Stimulated activated CD8-positive, alpha-beta memory T cell treated with anti-CD3 and anti-CD28 coated beads, Interleukin-4, amount 100 ng/mL, for 4 hours (primary cell): ENCODE measurements around the gene RHCG.

ENCODE experiments used
- DNase-seq, 2 donors: peaks; one replicate each; pipeline ENCODE4 v3.0.0-alpha.2; 2020; ENCODE audit warnings: low read depth in 2 of 2, low spot score in 1 of 2

The RHCG gene

DNA sequence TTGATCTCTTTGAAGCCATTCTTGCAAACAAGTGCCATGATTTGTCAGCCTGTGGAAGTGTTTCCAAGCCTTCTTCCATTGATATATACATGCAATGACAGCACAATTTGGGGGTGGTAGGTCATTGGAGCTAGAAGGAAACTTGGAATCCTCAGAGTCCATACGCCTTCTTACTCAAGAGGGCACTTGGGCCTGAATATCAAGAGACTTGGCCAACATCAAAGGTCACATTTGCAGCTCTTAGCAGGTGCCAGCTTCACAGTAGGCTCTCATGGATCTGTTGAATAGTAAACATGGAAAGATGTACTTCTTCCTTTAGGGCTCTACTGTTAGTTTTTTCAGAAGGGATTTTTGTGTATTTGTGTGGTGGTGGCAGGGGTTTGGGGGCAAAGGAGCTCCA, 50.9 kb downstream of the RHCG start:
- no peak for DNase-seq

DNA sequence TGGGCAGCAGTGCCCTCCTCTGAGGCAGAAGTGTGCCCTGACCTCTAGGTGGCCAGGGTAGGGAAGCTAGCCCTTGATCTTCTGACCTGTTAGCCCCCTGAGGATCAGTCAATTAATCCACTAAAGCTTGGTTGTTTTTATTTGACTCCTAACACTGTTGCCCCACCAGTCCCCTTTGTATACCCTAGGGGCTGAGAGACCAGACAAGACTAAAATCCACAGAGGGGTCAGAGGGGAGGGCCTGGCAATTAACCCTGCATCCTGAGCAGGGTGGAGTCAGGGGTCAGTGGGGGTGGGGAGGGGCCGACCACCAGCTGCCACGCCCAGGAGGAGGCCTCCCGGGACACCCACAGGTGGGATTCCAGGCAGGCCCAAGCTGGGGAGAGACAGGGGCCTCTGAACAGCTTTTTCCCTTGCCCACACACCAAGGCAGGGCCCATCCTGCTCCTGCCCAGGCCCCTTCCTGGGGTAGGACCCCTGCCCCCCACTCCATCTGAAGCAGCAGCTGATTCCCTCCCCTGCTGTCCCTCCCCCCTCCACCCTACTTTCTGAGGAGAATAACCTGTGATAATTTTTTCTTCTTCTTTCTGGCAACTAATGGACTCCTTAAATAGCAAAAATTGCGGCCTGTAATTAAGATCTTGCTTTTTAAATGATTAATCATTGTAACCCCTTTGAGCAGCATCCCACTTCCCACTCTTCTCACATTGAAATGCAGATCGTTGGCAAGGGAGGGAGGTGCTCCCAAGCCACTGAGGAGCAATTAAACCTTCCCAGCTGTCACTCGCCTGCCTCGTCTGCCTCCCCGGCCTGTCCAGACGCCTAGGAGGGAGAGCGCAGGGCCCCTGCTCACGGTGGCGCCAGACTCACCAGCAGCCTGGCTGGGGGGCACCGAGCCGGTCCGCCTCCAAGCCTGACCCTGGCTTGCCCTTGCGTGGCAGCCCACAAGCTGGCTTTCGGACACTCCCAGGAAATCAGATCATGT, 51.9 kb downstream of the RHCG start:
- no peak for DNase-seq

DNA sequence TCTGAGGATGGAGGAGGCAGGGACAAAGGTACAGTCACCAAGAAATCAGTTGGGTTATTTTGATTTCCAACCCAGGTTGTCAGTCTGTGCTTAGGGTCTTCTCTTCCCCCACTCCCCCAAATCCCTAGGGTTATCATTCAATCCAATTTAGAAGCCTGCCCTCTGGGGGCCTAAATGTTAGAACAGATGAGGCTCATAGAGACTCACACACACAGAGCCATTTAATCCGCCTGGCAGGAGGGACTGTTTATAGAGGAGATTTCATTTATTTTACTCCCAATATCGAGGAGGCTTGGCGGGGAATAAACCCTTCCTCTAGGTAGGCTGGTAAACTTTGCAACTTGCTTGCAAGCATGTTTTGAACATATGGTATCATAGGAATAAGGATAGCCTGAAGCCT, 52.8 kb downstream of the RHCG start:
- DNase-seq, result no peak

DNA sequence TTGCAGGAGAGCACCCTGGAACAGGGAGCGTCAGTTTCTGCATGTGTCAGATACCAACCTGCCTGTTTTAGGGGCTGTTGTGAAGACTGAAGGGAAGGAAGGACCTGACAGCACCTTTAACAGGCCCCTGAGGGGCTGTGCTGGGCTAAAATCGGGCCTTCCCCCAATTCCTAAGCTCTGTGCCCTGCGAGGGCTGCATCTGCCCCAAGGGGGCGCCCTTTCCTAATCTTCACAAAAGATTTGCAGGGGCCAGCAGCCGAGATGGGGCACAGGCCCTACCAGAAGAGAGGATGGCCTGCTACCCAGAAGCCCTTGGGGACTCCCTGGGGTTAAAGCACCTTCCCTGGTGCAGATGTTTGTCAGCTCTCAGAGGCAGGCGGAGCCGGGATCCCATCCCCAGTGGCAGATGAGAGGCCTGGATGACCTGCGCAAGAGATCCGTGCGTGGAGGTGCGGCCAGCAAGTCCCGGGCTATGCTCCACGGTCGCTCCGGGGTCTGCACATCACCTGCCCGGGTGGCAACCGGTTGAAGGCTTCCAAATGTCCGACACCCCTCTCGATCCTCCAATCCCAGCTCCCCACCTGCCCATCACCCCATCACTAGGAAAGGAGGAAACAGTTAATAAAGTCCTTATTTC, 53.6 kb downstream of the RHCG start:
- no peak for DNase-seq

DNA sequence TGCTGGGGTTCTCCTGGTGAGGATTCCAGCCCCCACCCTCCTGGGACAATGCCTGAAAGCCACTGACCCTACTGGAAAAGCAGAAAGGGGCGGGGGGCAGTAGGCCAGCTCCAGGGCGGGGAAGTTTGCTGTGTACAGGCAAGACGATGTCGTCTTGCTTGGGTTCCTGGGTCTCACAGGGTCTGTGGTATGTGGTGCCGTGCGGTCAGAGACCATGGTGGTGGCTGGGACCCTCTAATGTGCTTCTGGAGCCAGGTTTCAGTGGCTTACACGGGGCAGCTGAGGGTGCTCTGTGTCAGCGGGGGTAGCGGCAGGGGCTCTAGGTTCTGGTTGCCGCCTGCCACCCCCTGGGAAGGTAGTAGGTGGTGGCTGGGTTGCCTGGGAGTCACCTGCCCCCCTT, 54.2 kb downstream of the RHCG start:
- no peak for DNase-seq

DNA sequence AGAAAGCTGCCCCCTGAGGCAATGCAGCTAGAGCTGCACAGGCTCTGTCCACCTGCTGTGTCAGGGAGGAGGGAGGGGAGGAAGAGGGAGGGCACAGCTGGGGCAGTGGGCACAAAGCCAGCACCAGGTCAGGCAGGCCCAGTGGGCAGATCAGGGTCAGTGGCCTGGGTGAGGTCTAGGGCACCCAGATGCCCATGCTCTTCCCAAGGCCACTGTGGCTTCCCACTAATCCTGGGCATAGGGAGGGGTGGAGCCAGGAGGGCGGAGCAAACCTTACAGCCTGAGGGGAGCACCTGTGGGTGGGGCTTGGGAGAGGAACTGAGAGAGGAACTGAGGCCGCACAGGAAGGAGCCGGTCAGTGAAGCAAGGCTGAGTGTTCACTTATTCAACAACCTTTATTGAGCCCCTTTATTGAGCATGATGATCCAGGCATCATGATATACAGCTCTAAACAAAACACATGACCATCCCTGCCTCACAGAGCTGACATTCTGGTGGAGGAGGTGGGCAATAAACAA, 55.0 kb downstream of the RHCG start:
- no peak for DNase-seq

DNA sequence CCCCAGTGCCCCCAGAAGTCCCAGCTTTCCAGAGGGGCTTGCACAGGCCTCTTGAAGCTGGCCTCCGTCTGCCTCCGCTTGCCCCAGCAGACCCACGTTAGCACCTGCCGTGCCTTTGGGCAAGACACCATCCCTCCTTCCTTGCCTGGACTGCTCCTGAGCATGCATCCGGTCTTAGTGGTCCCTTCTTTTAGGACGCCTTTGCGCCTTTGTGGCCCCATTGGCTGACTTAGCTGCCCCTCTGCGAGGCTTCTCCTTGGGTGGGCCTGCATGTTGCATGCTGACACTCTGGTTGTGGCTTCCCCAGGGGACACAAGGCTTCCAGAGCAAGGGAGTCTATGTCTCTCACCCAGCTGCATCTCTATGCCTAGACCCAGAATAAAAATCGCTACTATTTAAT, 56.6 kb downstream of the RHCG start:
- no peak for DNase-seq

DNA sequence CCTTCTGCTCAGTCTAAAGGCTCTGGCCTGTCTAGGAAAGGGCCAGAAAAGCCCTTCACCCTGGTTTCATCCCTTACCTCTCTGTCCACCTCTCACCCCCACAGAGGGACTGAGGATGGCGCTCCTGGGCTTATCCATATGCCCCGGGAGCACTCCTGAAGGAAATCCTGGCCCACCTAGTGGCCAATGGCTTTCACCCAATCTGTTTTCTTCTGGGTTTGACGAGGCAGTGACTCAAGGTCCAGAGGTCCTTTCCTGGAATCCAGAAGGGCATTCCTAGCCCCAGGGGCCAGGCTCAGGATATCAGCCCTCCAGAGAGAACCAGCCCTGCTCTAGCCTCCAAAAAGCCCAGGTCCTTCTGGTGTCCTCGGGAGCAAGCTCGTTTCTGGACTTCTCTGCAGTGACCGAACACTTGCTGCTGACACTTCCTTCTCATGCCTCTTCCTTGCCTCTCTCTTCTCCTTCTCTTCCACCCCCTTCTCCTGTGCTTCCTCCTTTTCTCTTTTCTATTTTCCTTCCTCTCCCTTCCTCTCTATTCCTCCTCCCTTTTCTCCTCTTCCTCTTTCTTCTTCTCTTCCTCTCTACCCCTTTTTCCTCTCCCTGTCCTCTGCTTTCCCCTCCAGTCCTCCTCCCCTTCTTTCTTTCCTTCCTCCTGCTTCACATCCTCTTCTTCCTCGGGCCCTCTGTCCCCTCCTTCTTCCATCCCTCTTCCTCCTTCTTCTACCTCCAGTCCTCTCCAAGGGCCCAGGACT, 59.6 kb downstream of the RHCG start:
- DNase-seq, result no peak

DNA sequence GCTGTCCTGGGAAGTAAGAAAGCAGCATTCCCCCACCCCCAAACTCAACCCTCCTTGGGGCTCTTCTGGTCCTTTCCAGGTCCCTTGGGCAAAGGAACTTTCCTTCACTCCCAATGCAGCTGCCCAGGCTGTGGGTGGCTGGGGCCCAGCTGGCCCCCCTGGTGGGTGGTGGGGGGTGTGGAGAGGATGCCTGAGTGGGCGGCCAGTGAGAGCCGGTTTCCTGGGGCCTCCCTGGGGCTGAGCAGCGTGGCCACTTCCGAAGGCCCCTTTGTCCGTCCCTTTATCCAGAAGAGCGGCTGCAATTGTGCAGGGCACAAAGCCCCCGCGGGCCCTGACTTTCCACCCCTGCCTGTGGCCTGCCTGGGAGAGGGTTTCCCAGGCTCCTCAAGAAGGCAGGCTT, 61.0 kb downstream of the RHCG start:
- no peak for DNase-seq

DNA sequence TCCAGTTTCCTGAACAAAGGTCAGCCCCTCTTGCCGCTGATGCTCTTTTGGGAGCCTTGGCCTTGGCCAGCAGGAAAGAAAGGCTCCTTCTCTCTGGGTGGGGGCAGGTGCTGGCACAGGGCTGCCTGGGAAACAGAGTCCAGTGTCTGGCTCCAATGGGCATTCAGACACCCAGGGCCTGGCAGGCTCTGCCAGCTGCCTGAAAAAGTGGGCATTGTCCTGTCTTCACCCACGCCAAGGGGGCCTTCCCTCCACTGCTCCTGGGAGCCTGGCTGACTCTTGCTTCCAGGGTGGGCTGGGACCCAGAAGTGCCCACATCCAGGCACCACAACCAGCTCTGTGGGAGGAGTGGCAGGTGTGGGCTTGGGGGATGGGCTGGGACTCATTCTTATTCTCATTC, 62.7 kb downstream of the RHCG start:
- DNase-seq, result no peak

DNA sequence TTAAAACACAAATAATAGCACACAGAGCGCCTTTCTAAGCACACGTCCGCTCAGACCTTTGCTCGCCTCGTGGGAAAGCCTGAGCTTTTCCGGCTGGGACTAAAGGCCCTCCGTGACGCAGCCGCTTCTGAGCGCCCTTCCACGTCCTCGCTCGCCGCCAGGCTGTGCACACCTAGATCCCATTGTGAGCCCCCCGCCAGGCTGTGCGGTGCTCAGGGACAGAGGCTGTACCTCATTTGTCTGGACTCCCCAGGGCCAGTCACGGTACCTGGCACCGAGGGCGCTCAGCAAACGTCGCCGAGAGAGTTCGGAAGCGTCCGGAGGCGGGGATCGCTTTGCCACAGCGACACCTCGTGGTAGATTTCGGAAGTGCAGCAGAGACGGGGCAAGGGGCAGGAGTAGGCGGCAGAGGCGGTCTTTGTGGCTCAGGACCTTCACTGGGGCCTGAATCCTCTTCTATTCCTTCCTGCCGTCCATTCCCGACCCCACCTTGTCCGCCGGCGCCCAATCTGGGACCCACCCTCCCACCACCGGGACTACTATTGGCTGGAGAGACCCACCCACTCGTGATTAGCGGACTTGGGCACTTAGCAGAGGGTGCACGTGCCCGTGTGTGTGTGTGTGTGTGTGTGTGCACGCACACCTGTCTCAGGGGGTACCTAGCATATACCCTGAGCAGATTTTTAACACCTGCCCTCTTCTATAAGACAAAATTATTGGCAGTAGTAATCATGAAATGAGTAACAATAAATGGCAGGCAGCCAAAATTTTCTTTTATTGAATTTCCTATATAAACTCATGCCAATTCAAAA, 65.6 kb downstream of the RHCG start:
- peak; percentile 66 to 97 for DNase-seq

DNA sequence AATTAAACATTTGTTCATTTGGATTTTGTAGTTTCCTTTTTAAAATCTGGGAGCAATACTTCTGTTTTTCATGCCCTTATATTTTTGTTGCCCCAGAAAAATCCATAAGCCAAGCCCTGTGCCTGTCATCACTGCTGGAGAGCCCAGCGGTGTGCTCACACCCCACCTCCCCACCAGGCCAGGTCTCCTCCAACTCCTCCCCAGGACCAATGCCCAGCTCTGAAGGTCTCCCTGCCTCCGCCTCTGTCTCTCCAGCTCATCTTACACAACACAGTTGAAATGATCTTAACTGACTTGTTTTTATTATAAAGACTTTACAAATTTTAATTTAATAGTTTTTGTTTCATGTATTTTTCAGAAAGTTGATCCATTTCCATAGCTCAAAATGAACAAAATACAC, 66.4 kb downstream of the RHCG start:
- no peak for DNase-seq

DNA sequence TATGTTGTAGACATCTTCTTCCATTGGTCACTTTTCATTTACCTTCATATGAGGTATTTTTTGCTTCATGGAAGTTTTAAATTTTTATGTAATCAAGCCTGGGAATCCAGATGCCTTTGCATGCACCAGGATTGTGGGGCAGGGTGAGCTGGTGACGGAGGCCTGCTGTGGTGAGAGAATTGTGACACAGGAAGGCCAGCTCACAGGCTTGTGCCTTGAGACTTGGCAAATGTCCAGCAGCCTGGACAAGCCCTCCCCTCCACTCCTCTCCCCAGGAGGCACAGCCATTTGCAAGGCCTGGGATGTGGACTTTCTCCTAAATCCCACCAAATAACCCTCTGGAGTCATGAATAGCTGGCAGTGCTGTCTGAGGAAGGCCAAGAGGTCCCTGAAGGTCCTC, 67.4 kb downstream of the RHCG start:
- no peak for DNase-seq

DNA sequence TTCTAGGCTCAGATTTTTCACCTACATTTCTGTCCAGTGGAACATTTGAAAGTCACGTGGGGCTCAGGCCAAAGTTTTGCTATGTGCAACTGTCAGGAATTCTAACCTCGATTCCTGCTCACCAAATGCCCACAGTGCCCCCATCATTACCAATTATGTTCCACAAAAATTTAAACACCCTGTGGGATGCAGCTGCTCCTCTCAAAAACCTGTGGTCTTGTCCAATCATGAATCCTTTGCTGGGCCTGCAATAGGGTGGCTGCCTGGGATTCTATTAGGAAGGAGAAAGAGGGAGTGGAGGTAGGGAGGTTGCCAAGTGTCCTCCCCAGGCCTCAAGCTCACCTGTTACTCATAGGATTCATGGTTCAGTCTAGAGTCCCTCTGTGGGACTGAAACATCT, 68.1 kb downstream of the RHCG start:
- no peak for DNase-seq

DNA sequence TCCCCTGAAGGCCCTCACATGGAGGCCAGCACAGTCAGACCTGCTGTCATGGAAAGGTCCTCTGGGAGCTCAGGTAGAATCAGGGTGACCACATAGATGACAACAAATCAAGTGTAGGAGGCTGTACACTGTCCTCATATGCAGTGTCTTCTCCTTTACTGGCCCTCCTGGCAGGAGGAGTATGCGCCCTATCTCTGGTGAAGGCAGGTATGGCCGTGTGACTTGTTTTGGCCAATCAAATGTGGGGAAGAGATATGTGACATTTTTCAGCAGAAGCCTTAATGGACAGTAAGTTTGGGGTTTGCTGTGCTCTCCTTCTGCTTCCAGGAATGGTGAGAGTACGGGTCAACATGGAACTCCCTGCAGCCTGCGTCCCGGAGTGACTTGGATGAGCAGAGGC, 69.9 kb downstream of the RHCG start:
- DNase-seq, result no peak

DNA sequence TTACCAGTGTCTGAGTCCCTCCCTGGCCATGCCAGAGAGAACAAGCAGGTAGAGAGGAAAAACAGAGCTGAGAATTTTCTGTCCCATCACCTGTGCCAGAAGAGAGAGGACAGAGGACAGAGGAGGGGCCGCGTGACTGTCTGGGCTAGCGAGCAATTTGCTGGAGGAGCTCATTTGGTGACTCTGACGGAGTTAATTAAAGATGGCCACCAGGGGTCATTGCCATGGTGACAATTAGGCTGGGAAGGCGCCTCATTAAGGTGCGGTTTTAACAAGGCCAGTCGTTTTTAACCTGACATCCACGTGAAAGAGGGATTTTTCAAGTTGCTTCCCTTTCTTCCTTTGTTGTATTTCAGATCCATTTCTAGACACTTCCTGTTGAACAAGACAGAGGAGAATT, 72.4 kb downstream of the RHCG start:
- DNase-seq, result no peak
